Bronchial epithelial cell (primary cell): ENCODE data around the gene ZNF334. TPM values are rescaled to one million over a fixed set of nuclear protein-coding genes. Genes with fewer than 3 reads are reported as not detected.

Experiments
- DNase-seq: peaks from one replicate; pipeline ENCODE4 v3.0.0-alpha.2; 2010; ENCODE audit warnings: low read depth
- FAIRE-seq: peaks from 2 replicates; lab custom pipeline; 2011; peaks lifted over from hg19 to GRCh38; lab: Jason Lieb, UNC
- H3K27me3 ChIP-seq: 2 replicates; pipeline ENCODE4 v1.5.1; 2011; ENCODE audit warnings: low read length; ENCODE audit not compliant: control insufficient read depth, insufficient read depth
- H3K36me3 ChIP-seq: 2 replicates; pipeline ENCODE4 v1.5.1; 2011; ENCODE audit warnings: low read length; ENCODE audit not compliant: control insufficient read depth, insufficient read depth
- H3K4me3 ChIP-seq: 2 replicates; pipeline ENCODE4 v1.5.1; 2011; ENCODE audit warnings: mild to moderate bottlenecking, low read depth, low read length, control low read depth
- CTCF ChIP-seq: IDR thresholded peaks from 2 replicates; pipeline ENCODE4 v1.5.1; 2011; ENCODE audit warnings: mild to moderate bottlenecking, moderate library complexity, low read length, control low read depth, inconsistent platforms; ENCODE audit not compliant: insufficient read depth, severe bottlenecking
- total RNA-seq: library from RNA; depleted of rRNA; stranded (reverse); fragments of >200 nt; gene quantifications from 2 replicates; pipeline ENCODE4 v1.2.1, GENCODE V29; 2014

The ZNF334 gene
- total RNA-seq, 1 donor from 2014 or later, result 1.6 TPM

- Histone ChIP-seq H3K27me3 (no peaks in the 10 kb centered on the region), H3K4me3 (no peak overlapping the region), H3K36me3 (no peaks in the 10 kb centered on the region)
- TF ChIP-seq CTCF, result no peak
- no peak for FAIRE-seq
- DNase-seq, result no peak
These were observed 29.5 kb downstream of the ZNF334 start for GRCh38 chr20:46483879-46484278.

GRCh38 chr20:46482864-46483263 lies 30.5 kb downstream of the ZNF334 start:
- TF ChIP-seq CTCF, result no peak
- H3K27me3 ChIP-seq, result no peaks in the 10 kb centered on the region
- no peaks in the 10 kb centered on the region for H3K36me3 ChIP-seq
- DNase-seq (no peak), FAIRE-seq (no peak)
- H3K4me3 ChIP-seq, result no peak overlapping the region

- no peak for TF ChIP-seq CTCF
- no peak overlapping the region for H3K4me3 ChIP-seq
- H3K36me3 ChIP-seq, result no peaks in the 10 kb centered on the region
- no peaks in the 10 kb centered on the region for H3K27me3 ChIP-seq
- no peak for DNase-seq
- FAIRE-seq, result no peak
These were observed 35.7 kb downstream of the ZNF334 start for GRCh38 chr20:46477640-46478039.

GRCh38 chr20:46477225-46477624 lies 36.1 kb downstream of the ZNF334 start:
- Histone ChIP-seq H3K36me3 (no peaks in the 10 kb centered on the region), H3K4me3 (no peak overlapping the region), H3K27me3 (no peaks in the 10 kb centered on the region)
- FAIRE-seq (no peak), DNase-seq (no peak)
- no peak for TF ChIP-seq CTCF

GRCh38 chr20:46468508-46468907 lies 44.9 kb downstream of the ZNF334 start:
- no peaks in the 10 kb centered on the region for H3K27me3 ChIP-seq
- H3K4me3 ChIP-seq, result no peak overlapping the region
- no peaks in the 10 kb centered on the region for H3K36me3 ChIP-seq
- no peak for TF ChIP-seq CTCF
- DNase-seq, result no peak
- FAIRE-seq, result no peak

- no peaks in the 10 kb centered on the region for H3K27me3 ChIP-seq
- FAIRE-seq, result peak; percentile 93
These were observed 48.9 kb downstream of the ZNF334 start for GRCh38 chr20:46464451-46464850.

More at GRCh38 chr20:46464451-46464850, 48.9 kb downstream of the ZNF334 start:
- Histone ChIP-seq H3K4me3 (no peak overlapping the region), H3K36me3 (no peaks in the 10 kb centered on the region)
- TF ChIP-seq CTCF, result no peak
- no peak for DNase-seq
